CD4-positive, CD25-positive, alpha-beta regulatory T cell (primary cell): ENCODE data around the gene ALK. TPM values are rescaled to one million over a fixed set of nuclear protein-coding genes. Genes with fewer than 3 reads are reported as not detected.

Source experiments
- ATAC-seq, 2 donors: fragments of 150-1000 bp; cut with Tn5 transposase; one replicate each; pipeline ENCODE4 v1.10.0; 2021; ENCODE audit warnings: low read depth in 2 of 2, moderate number of reproducible peaks in 2 of 2, moderate library complexity in 1 of 2
- DNase-seq, 3 donors: peaks; one replicate each; pipeline versions ENCODE4 v3.0.0 to v3.0.0-alpha.2; 2012 to 2022; ENCODE audit warnings: mixed read lengths in 1 of 3
- H3K27ac ChIP-seq: one replicate; pipeline ENCODE4 v1.7.0; 2013; ENCODE audit warnings: mild to moderate bottlenecking, low read length; ENCODE audit not compliant: insufficient read depth, poor library complexity, severe bottlenecking
- H3K27me3 ChIP-seq: one replicate; pipeline ENCODE4 v1.7.0; 2013; ENCODE audit warnings: low read length; ENCODE audit not compliant: control insufficient read depth, insufficient read depth
- H3K36me3 ChIP-seq: one replicate; pipeline ENCODE4 v1.7.0; 2013; ENCODE audit warnings: mild to moderate bottlenecking, low read length, moderate library complexity; ENCODE audit not compliant: control insufficient read depth, insufficient read depth
- H3K4me1 ChIP-seq: 2 replicates; pipeline ENCODE4 v1.7.0; 2013; ENCODE audit warnings: mild to moderate bottlenecking, low read length; ENCODE audit not compliant: insufficient read depth, control insufficient read depth, poor library complexity, severe bottlenecking
- H3K4me3 ChIP-seq: one replicate; pipeline ENCODE4 v1.7.0; 2013; ENCODE audit warnings: low read depth, mild to moderate bottlenecking, low read length, moderate library complexity
- H3K9me3 ChIP-seq, 2 experiments: 1 replicate in 1 of 2; 2 replicates in 1 of 2; pipeline ENCODE4 v1.7.0; 2013; ENCODE audit warnings: low read length in 2 of 2, mild to moderate bottlenecking in 1 of 2, moderate library complexity in 1 of 2; ENCODE audit not compliant: control insufficient read depth in 2 of 2
- H3K27ac Mint-ChIP-seq, 3 donors: one replicate each; pipeline ENCODE4 v1.8.0; 2020 to 2022; ENCODE audit warnings: mild to moderate bottlenecking in 3 of 3, mixed read lengths in 3 of 3, moderate library complexity in 2 of 3
- H3K27me3 Mint-ChIP-seq: one replicate; pipeline ENCODE4 v1.8.0; 2022; ENCODE audit warnings: mild to moderate bottlenecking, mixed read lengths
- H3K36me3 Mint-ChIP-seq: one replicate; pipeline ENCODE4 v1.8.0; 2020; ENCODE audit warnings: mixed read lengths
- H3K4me1 Mint-ChIP-seq, 4 donors: one replicate each; pipeline ENCODE4 v1.8.0; 2020 to 2022; ENCODE audit warnings: mixed read lengths in 4 of 4, mild to moderate bottlenecking in 1 of 4
- H3K4me3 Mint-ChIP-seq, 4 donors: one replicate each; pipeline ENCODE4 v1.8.0; 2020 to 2022; ENCODE audit warnings: mild to moderate bottlenecking in 4 of 4, mixed read lengths in 4 of 4, moderate library complexity in 3 of 4
- H3K9me3 Mint-ChIP-seq, 7 donors: one replicate each; pipeline ENCODE4 v1.8.0; 2020 to 2022; ENCODE audit warnings: mixed read lengths in 7 of 7, mild to moderate bottlenecking in 3 of 7, moderate library complexity in 2 of 7
- polyA plus RNA-seq, 4 donors: library from polyadenylated mRNA; unstranded; fragments of 300-500 nt; fragmentation: Illumina TruSeq; gene quantifications; one replicate each; pipeline ENCODE4 v1.2.3, GENCODE V29; 2021
- total RNA-seq: library from RNA; stranded (reverse); gene quantifications from one replicate; pipeline ENCODE4 v1.2.3, GENCODE V29; 2022

Gene ALK
- total and polyA plus RNA-seq, 5 donors from 2014 or later = not detected

GRCh38 chr2:29495068-29495467, 426.3 kb downstream of the ALK start:
- no peaks in the 10 kb centered on the region for H3K36me3 ChIP-seq
- no peak overlapping the region for H3K4me3 ChIP-seq
- Mint-ChIP-seq H3K27ac (no peak overlapping the region), H3K36me3 (no peaks in the 10 kb centered on the region), H3K4me3 (no peak overlapping the region), H3K27me3 (no peaks in the 10 kb centered on the region), H3K4me1 (no peaks in the 10 kb centered on the region), H3K9me3 (peaks cover 0 to 2% (median 0%) of the 10 kb centered on the region in 7 donors)
- H3K27me3 ChIP-seq = no peaks in the 10 kb centered on the region
- no peaks in the 10 kb centered on the region for H3K4me1 ChIP-seq
- no peak for ATAC-seq
- H3K27ac ChIP-seq = no peak overlapping the region
- DNase-seq = no peak
- H3K9me3 ChIP-seq = no peaks in the 10 kb centered on the region

GRCh38 chr2:29492701-29493100, 428.7 kb downstream of the ALK start:
- no peaks in the 10 kb centered on the region for H3K9me3 ChIP-seq
- H3K4me3 ChIP-seq = no peak overlapping the region
- Mint-ChIP-seq H3K4me1 (no peaks in the 10 kb centered on the region), H3K27ac (no peak overlapping the region), H3K27me3 (no peaks in the 10 kb centered on the region), H3K9me3 (no peaks in the 10 kb centered on the region), H3K4me3 (no peak overlapping the region), H3K36me3 (no peaks in the 10 kb centered on the region)
- no peaks in the 10 kb centered on the region for H3K36me3 ChIP-seq
- H3K27me3 ChIP-seq = peaks cover 2% of the 10 kb centered on the region
- H3K4me1 ChIP-seq = no peaks in the 10 kb centered on the region
- ATAC-seq = no peak
- no peak for DNase-seq
- no peak overlapping the region for H3K27ac ChIP-seq

GRCh38 chr2:29490045-29490444, 431.3 kb downstream of the ALK start:
- no peaks in the 10 kb centered on the region for H3K4me1 Mint-ChIP-seq
- no peak overlapping the region for H3K27ac ChIP-seq
- no peak overlapping the region for H3K27ac Mint-ChIP-seq
- H3K9me3 ChIP-seq = no peaks in the 10 kb centered on the region
- no peak overlapping the region for H3K4me3 Mint-ChIP-seq
- ATAC-seq (no peak), DNase-seq (no peak)
- no peaks in the 10 kb centered on the region for H3K36me3 ChIP-seq
- peaks cover 5% of the 10 kb centered on the region for H3K27me3 Mint-ChIP-seq
- no peaks in the 10 kb centered on the region for H3K36me3 Mint-ChIP-seq
- peaks cover 0 to 3% (median 0%) of the 10 kb centered on the region in 7 donors for H3K9me3 Mint-ChIP-seq
- H3K4me1 ChIP-seq = no peaks in the 10 kb centered on the region
- peaks cover 2% of the 10 kb centered on the region for H3K27me3 ChIP-seq
- no peak overlapping the region for H3K4me3 ChIP-seq

- Histone ChIP-seq H3K36me3 (no peaks in the 10 kb centered on the region), H3K9me3 (no peaks in the 10 kb centered on the region), H3K4me1 (no peaks in the 10 kb centered on the region), H3K27me3 (peaks cover 2% of the 10 kb centered on the region), H3K4me3 (no peak overlapping the region), H3K27ac (no peak overlapping the region)
- Mint-ChIP-seq H3K4me1 (no peaks in the 10 kb centered on the region), H3K4me3 (no peak overlapping the region), H3K27ac (no peak overlapping the region), H3K9me3 (peaks cover 0 to 3% (median 0%) of the 10 kb centered on the region in 7 donors), H3K27me3 (peaks cover 8% of the 10 kb centered on the region), H3K36me3 (no peaks in the 10 kb centered on the region)
- DNase-seq = no peak
- ATAC-seq = no peak
These were observed 431.8 kb downstream of the ALK start for GRCh38 chr2:29489568-29489967.

GRCh38 chr2:29487967-29488555, 433.3 kb downstream of the ALK start:
- Mint-ChIP-seq H3K27me3 (peaks cover 13% of the 10 kb centered on the region), H3K27ac (no peak overlapping the region), H3K36me3 (no peaks in the 10 kb centered on the region), H3K4me3 (no peak overlapping the region), H3K4me1 (no peaks in the 10 kb centered on the region), H3K9me3 (peaks cover 0 to 3% (median 0%) of the 10 kb centered on the region in 7 donors)
- H3K36me3 ChIP-seq = no peaks in the 10 kb centered on the region
- peaks cover 2% of the 10 kb centered on the region for H3K27me3 ChIP-seq
- DNase-seq (no peak), ATAC-seq (no peak)
- H3K4me1 ChIP-seq = no peaks in the 10 kb centered on the region
- no peak overlapping the region for H3K27ac ChIP-seq
- no peaks in the 10 kb centered on the region for H3K9me3 ChIP-seq
- no peak overlapping the region for H3K4me3 ChIP-seq

- Mint-ChIP-seq H3K9me3 (peaks cover 0 to 3% (median 0%) of the 10 kb centered on the region in 7 donors), H3K36me3 (no peaks in the 10 kb centered on the region), H3K27me3 (peaks cover 18% of the 10 kb centered on the region), H3K27ac (no peak overlapping the region), H3K4me1 (no peaks in the 10 kb centered on the region), H3K4me3 (no peak overlapping the region)
- Histone ChIP-seq H3K4me3 (no peak overlapping the region), H3K27ac (no peak overlapping the region), H3K9me3 (no peaks in the 10 kb centered on the region), H3K4me1 (no peaks in the 10 kb centered on the region), H3K36me3 (no peaks in the 10 kb centered on the region), H3K27me3 (peaks cover 6% of the 10 kb centered on the region)
- DNase-seq = no peak
- no peak for ATAC-seq
These were observed 435.8 kb downstream of the ALK start for GRCh38 chr2:29485631-29486030.

- Histone ChIP-seq H3K4me3 (no peak overlapping the region), H3K27ac (no peak overlapping the region), H3K27me3 (peaks cover 6% of the 10 kb centered on the region), H3K9me3 (no peaks in the 10 kb centered on the region), H3K36me3 (no peaks in the 10 kb centered on the region), H3K4me1 (no peaks in the 10 kb centered on the region)
- H3K27ac Mint-ChIP-seq = no peak overlapping the region
- ATAC-seq (no peak), DNase-seq (no peak)
- H3K27me3 Mint-ChIP-seq = peaks cover 18% of the 10 kb centered on the region
- no peaks in the 10 kb centered on the region for H3K4me1 Mint-ChIP-seq
- no peaks in the 10 kb centered on the region for H3K36me3 Mint-ChIP-seq
- no peak overlapping the region for H3K4me3 Mint-ChIP-seq
- peaks cover 0 to 3% (median 0%) of the 10 kb centered on the region in 7 donors for H3K9me3 Mint-ChIP-seq
These were observed 436.3 kb downstream of the ALK start for GRCh38 chr2:29485117-29485516.

GRCh38 chr2:29482867-29483266, 438.5 kb downstream of the ALK start:
- Histone ChIP-seq H3K27me3 (peaks cover 4% of the 10 kb centered on the region), H3K4me3 (no peak overlapping the region), H3K9me3 (no peaks in the 10 kb centered on the region), H3K27ac (no peak overlapping the region), H3K4me1 (no peaks in the 10 kb centered on the region), H3K36me3 (no peaks in the 10 kb centered on the region)
- peaks cover 0 to 3% (median 0%) of the 10 kb centered on the region in 7 donors for H3K9me3 Mint-ChIP-seq
- no peaks in the 10 kb centered on the region for H3K36me3 Mint-ChIP-seq
- H3K4me1 Mint-ChIP-seq = no peaks in the 10 kb centered on the region
- H3K4me3 Mint-ChIP-seq = no peak overlapping the region
- DNase-seq = no peak
- ATAC-seq = no peak
- peaks cover 18% of the 10 kb centered on the region for H3K27me3 Mint-ChIP-seq
- no peak overlapping the region for H3K27ac Mint-ChIP-seq
